HG03060 (cell line): ENCODE results near the gene PTRHD1.
"Not testable (repeated sequence)": the region's sequence is repeated elsewhere in the genome, so short reads cannot be mapped to it uniquely, and the experiment has no call there.

ENCODE experiments used
- ATAC-seq: cut with Tn5 transposase; IDR thresholded peaks from one replicate; pipeline ENCODE4 v1.9.1; 2021; ENCODE audit warnings: low read depth, moderate number of reproducible peaks; ENCODE audit not compliant: unreplicated experiment

The PTRHD1 gene, protein sequence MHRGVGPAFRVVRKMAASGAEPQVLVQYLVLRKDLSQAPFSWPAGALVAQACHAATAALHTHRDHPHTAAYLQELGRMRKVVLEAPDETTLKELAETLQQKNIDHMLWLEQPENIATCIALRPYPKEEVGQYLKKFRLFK

DNA sequence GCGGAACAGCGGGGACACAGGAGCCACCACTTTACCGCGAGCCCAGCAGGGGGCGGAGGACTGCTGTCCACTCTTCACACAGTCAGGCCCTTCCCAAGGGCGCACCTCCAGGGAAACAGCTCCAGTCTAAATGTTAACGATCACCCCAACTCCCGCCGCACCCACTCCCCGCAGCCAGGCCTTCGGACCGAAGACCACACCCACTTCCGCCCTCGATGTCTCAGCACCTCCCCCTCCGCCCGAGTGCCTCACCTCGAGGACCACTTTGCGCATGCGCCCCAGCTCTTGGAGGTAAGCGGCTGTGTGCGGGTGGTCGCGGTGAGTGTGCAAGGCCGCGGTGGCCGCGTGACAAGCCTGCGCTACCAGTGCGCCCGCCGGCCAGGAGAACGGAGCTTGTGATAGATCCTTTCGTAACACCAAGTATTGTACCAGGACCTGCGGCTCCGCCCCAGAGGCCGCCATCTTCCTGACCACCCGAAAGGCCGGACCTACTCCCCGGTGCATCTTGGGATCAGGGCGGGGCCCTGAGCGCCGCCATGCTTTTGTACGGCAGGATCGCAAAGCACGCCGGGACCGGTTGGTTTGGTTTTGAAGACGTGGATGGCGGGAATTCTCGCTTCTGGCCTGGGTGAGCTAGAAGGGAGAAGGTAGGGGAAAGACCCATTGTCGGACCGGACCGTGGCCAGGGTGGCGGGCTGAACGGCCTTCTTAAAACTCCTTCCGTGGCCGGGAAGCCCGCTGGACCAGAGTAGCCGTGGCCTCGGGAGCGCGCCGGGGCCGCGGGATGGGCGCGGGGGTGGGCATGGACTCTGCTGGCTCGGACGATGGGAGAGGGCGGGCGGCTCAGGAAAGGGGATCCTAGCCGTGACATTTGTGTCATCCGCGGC lies at the start of gene PTRHD1, which contains the start of gene CENPO:
Gene PTRHD1, minus strand, starts transcription at position 518 of the 887 bp plus-strand sequence. Its CDS starts 14 bp downstream, at position 504.
Gene CENPO, plus strand, starts transcription at position 552 of the 887 bp plus-strand sequence. CDS start 495 bp downstream, outside the sequence.
- ATAC-seq: peak; percentile 75

DNA sequence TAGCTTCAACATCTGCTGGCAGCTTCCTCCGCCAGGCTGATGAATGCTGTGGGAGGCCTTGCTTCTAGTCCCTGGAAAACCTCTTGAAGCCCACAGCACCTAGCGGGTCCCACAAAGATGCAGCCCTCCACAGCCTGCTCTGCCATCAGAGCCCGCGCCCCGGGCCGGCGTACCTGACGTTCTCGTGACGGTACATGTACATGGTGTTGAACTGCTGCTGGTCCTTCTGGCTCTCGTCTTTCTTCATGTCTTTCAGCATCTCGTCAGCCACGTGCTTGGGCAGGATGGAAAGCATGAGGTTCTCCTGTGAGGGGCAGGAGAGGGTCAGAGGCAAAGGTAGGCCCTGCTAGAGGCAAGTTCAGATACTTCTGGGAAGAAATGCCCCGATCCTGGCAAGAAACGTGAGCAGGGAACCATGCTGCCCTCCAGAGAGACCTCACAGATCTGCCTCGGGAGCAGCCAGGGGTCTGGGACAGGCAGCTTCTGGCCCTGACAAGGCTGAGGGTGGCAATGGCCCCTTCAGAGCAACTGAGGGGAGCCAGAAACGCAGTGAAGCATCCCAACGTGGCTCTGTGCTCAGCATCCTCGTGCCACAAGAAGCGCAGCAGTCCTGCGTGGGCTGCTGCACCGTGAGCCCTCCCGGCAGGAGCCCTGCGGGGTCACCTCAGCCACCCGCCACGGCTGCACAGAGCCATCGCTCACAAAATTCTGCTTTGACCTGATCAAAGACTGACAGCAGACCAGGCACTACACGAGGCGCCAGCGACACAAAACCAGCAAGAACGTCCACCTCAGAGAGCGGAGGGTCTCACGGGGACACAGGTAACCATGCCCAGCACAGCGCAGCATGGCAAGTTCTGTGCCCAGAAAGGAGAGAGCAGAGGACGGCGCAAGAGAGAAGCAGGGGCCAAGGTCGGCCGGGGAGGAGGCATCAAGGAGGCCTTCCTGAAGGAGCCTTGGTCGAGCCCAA lies 49.2 kb upstream of the PTRHD1 start:
- ATAC-seq: no peak

DNA sequence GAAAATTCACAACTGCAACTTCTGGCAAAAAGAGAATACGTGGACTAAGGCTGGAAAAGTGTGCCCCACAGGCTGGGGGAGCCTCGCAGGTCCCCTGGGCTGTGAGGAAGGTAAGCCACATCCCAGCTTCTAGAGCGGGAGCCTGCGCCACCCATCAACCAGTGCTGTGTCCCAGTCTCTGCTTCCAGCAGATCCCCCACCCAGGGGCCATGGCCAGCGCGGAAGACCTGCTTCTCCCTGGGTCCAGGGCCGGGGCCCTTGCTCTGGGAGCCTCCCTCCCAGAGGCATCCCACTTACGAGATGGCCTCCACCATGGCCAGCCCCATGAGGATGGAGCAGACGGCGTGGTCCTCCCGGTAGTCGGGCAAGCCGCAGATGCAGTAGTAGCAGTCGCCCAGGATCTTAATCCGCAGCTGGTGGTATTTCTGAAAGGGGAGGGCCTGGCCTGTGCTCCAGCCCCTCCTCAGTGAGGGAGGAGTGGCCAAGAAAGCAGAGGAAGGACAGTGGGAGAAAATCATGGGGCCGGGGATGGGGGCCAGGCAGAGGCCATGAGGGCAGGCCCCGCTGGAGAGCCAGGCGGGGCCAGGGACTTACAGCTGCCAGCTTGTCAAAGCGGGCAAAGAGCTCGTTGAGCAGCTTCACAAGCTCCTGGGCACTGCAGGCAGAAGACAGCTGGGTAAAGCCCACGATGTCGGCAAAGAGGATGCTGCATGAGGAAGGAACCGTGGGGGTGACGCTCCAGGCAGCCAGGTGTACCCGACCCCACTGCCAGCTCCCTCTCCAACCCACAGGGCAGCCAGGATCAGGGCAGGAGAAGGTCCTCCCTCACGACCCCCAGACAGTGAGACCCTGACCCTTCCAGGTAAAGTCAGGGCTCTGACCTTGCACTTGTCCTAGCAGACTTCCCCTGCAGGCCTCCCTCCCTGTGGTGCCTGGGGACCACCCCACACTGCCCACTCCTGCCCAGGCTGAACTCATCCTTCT lies 48.1 kb upstream of the PTRHD1 start:
- ATAC-seq: no peak

DNA sequence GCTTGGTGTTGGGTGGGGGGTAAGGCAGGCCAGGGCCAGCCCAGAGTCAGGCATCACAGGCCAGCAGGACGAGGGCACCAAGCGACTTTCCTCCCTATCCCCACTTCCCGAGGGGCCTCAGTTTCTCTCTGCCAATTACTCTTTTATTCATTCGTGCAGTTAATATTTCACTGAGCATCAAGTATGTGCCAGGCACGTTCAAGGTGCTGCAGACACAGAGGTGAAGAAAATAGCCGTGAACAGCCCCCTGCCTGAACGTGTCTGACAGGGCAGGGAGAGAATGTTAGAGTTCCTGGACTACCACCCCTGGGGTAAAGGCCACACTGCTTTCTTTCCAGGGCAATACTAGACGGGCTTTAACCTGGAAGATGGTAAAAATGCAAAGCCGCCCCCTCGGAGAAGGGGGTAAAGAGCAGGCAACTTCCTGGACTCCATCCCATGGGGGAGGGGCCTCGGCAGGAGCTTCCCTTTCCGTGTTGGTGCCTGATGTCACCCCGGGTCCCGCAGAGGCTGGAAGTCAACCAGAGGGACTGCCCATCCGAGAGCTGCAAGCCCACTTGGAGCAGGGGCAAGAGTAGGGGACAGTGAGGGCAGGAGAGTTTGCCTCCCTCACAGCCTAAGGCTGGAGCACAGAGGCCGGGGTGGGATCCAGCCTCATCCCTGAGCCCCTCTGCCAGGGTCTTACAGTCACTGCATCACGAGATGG lies 47.1 kb upstream of the PTRHD1 start:
- ATAC-seq: no peak

DNA sequence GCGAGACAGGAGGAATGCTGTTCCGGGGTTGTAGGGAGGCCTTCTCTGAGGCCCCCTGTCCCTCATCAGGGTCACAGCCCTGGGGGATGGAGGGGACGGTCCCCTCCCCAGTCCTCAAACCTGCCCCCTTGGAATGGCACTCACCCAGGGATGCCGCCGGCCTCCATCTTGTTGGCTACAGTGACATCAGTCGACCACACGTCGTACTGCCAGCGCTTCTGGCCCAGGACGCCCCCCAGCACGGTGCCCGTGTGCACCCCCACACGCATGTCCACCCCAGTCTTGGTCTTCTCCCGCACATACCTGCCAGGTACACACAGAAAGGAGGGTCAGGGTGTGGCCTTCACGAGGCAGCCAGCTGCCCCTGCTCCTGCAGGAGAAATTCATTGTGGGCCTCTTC lies 46.5 kb upstream of the PTRHD1 start:
- no peak for ATAC-seq

DNA sequence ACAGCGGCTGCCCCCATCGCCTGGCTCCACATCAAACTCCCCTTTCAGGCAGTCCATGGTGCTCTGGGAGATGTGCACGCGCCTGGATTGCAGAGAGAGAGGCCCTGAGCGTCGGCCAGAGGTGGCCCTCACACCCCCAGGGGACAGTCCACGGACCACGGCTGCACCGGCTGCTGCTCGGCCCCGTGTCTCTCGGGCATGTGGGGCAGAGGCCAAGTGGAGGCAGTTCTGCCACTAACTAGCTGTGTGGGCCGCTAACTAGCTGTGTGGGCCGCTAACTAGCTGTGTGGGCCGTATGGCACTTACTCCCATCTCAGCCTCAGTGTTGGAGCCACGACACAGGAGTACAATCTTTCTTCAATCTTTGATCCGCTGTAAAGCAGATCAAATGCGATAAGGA lies 45.4 kb upstream of the PTRHD1 start:
- ATAC-seq: no peak

DNA sequence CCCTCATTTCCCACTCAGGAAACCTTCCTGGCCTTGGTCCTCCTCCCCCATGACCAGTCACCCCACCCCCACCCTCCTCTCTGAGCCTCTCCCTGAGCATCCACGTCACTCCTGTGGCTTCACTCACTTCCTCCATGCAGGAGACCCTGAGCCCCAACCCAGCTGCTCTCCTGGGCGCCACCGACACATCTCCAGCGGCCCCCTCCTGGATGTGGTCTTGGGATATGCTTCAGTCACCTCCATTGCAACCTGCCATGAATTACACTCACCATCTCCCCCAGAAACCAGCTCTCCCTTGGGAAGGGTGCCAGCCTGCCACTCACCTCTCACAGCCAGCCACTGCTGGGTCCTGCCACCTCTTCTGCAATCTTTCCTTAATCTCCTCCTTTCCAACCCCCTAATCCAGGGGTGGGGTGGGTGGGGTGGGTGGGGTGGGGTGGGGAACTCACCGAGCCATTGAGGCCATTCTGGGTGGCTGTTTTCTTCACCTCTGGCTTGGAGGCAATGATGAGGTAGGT lies 44.9 kb upstream of the PTRHD1 start:
- ATAC-seq: no peak

DNA sequence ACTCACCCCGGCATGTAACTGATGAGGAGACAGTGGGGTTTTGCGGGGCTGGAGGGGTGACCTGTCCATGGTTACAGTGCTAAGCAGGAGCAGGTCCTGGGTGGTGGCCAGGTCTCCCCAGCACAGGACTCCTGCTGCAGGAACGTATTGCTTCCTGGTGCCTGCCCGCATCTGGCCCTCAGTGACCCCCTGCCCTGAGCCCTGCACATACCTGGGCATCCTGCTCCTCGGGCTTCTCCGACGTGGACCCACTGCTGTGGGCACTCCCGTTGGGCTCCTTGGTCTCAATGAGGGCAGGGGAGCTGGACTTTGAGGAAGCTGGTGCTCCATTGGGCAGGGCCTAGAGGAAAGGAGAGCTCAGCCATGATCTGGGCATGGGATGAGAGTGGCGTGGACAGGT lies 43.5 kb upstream of the PTRHD1 start:
- no peak for ATAC-seq

DNA sequence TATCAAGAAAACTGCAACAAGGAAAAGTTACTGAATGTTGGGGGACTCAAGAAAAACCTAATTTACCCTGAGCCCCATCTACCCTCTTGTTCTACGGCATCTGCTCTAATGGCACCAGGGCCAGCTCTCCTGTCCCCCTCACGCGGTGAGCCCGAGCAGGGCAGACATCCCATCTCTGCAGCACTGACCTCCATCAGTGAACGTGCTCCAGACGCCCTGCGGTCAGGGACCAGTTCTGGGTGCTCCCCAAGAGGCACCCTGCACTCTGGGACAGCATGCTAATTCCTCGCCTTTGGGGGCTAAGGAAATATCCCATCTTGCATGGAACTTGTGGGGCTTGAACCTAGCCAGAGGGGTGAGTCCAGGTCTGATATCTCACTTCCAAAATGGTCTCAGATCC lies 43.0 kb upstream of the PTRHD1 start:
- ATAC-seq: no peak

DNA sequence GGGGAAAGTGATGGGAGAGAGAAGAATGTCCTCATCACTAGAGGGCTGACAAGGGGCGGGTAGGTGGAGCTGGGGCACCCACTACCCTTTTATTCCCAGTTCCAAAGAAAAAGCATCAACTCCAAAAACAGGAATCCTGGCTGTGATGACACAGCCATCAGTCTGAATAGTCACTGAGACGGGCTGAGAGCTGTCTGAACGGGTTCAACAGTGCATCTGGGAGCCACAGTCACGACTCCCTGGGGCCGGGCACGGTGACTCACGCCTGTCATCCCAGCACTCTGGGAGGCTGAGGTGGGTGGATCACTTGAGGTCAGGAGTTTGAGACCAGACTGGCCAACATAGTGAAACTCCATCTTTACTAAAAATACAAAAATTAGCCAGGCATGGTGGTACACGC lies 42.2 kb upstream of the PTRHD1 start:
- ATAC-seq: not testable (repeated sequence)

DNA sequence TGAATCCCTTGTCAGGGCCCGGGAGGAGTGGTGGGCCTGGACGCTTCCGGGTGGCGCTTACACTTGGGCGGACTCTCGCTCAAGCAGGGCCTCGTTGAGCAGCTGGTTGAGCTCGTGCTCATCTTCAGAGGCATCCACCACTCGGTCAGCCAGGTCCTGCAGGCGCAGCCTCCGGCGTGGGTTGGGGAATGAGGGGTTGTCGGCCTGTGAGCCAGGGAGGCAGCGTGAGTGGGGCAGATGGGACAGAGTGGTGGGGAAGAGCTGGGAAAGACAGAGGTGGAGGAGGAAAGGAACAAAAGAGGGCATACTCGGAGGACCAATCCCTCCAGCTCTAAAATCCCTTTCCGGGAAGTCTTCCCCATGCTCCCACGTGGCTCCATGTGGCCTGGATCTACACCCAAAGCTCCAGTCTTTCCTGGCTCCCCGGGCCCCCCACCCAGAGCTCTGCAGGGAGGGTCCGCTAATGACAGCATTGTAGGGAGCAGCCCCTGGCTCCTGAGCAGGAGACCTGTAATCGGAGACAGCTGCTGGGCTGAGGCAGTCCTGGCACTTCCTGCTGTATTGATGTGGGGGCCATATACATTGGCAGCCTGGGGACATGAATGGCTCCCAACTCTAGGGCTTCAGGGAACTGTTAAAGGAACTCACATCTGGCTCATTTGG lies 41.7 kb upstream of the PTRHD1 start:
- ATAC-seq: no peak

DNA sequence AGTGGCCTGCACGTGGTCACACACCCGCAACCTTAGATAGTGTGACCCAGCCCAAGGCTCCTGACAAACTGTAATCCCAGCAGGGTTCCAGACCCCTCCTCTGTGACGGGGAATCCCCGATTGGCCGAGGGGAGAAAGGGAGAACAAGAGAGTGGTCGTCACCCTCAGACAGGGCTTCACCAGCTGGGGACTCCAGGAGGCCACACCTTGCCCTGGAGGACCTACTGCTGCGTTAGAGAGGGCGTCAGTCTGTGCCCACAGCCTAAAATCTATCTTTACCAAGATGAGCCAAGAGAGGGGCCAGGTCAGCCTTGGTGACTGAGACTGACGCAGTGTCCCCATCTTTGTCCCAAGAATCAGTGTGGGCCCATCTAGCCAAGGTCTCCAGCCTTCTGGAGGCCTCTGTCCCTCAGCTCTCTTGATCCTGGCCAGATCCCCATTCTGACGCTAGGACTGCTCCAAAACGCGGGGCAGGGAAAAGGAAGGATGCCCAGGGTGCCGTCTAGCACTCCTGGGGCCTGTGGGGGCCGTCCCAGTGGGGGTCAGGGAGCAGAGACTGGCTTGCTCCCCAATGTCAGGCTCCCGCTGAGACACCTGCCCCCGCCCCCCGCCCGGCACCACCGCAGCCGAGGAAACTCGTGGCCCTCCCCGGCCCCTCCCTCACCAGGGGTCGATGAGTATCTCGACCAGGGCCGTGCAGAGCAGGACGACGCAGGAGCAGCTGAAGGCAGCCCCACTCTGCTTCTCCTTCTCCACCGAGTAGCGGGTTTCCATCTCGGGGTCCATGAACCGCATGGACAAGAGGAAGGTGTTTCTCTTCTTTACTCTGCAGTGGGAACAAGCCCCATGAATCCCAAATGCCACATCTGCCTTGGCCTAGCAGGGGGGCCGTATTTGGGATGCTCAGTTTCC lies 40.9 kb upstream of the PTRHD1 start:
- ATAC-seq: no peak

DNA sequence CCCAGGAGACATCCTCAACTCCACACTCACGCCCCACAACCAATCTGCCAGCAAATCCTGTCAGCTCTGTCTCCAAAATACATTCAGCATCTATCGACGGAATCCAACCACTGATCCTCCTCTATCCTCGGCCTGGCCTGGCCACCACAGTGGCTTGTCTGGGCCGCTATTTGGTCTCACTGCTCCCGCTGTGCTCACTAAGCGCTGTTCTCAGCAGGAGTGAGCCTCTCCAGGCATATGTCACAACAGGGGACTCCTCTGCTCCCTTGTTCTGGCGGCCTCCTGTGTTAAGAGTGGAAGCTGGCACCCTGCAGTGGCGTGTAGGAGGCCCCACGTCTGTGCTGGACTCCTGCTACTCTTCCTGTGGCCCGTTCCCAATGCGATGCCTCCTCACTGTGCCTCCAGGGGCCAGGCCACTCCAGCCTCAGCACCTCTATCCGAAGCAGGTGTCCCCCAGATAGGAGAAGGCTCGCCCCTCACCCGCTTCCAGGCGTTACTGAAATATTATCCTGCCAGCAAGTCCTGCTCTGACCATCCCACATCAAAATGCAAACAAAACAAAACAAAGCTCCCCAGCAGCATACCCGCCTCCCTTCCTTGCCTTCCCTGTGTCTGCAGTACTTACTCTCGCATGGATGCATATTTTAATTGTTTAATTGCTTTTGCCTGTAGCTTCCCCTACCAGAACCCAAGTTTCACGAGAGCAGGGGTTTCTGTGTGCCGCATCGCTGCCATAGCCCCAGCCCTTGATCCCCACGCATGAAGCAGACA lies 39.9 kb upstream of the PTRHD1 start:
- no peak for ATAC-seq

DNA sequence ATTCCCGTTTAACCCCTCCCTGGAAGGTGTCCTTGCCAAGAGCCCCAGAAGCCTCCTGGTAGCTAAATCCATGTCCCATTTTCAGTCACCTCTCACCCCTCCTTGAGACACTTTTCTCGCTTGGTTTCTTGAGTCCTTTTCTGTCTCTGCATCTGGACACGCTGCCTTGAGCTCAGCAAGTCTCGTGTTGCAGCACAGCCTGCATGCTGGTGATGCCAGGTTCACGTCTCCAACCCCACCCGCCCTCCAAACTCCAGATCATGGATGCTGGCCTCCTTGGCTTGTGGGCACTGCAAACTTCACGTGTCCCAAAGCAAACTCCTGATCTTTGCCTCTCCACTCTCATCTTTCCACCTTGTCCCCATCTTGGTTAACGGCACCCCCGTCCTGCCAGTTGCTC lies 39.3 kb upstream of the PTRHD1 start:
- no peak for ATAC-seq

DNA sequence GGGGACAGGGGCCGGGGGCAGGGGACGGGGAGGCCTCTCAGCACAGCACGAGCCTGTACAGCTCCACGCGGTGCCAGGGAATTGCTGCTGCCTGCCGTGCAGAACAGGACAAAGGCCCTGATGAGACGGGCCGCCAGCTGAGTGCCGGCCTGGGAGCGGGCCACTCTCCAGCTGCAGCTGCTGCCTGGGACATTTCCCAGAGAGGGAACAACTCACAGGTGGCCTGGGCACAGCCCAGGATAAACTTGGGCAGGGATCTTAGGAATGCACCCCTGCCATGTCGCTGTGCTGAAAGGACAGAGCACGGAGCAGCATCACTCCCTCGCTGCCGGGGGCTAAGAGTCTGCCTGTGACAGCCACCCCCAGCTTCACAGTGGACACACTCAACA lies 38.9 kb upstream of the PTRHD1 start:
- ATAC-seq: no peak

DNA sequence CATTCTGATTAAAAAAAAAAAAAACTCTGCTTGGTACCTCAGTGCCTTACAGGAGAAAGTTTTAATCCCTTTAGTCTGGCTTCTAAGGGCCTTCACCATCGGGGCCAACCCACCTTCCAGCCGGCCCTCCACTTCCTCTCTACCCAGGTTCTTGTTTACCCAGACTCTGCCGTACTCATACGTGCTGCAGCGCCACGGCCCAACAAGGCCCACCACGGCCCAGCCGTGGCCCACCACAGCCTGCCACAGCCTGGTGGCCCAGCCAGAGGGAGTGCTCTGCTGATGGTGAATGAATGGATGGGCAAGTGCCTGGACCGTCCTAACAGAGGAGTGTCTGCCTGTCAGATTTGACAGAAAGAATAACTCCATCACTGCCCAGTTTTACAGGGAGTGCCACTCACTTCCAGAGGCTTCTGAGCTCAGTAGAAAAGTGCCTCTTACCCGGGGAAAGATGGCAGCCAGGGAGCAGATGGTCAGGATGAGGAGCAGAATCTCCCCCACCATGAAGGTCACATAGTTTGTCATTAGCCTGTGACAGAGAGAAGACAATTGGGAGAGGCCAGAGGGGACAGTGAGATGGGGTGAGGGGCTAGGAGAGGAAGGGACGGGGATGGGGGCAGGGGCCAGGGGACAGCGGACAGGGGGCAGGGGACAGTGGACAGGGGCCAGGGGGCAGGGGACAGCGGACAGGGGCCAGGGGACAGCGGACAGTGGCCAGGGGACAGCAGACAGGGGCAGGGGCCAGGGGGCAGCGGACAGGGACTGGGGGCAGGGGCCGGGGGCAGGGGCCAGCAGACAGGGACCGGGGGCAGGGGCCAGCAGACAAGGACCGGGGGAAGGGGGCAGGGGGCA lies 38.3 kb upstream of the PTRHD1 start:
- ATAC-seq: no peak
